Measurements from ENCODE around the gene MLLT3. TPM values are rescaled to one million over a fixed set of nuclear protein-coding genes. Genes with fewer than 3 reads are reported as not detected.

The MLLT3 gene
- total and polyA plus RNA-seq, 2 of the 8 experiments (the other 6 are each of a cell fraction or from before 2014, with no cell fraction given): 5.9 to 9.6 TPM

DNA sequence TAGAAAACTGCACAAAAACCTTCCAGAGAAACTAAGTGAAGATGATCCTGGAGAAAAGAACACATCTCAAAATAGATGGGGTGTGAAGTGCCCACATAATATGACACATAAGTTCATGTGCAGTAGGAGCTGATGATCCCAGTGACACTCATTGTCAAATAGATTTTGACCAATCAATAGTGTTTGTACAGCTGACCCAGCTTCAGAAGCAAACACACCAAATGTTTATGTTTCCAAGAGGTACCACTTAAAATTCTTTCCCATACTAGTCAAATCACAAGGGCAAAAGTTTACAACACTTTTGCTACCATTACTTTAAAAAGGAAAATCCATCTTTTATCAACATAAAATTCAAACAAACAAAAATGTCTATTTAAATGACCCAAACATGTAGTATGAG lies 175.0 kb downstream of the MLLT3 start:
- H3K23ac ChIP-seq (ENCODE audit: insufficient read length): no peak overlapping the region
- no peak overlapping the region for H3K18ac ChIP-seq (ENCODE audit: extremely low read depth, low read length)
- POLR2A ChIA-PET (ENCODE audit: partially characterized antibody): no interaction called here
- TF ChIP-seq JUND (IDR thresholded peaks at IDR 0.05; ENCODE audit: low read length): no peak
- no peak for TF ChIP-seq CHD7 (IDR thresholded peaks at IDR 0.05; ENCODE audit: insufficient replicate concordance, low read length)

More for the DNA sequence above, 175.0 kb downstream of the MLLT3 start:
- no peaks in the 10 kb centered on the region for H3K9me3 ChIP-seq (ENCODE audit: insufficient read depth in 2 of 2, low read depth in 1 of 2, low read length in 1 of 2)
- H3K79me2 ChIP-seq (ENCODE audit: control insufficient read depth in 1 of 2, insufficient read depth in 2 of 2, low read length in 2 of 2): no peaks in the 10 kb centered on the region
- H2BK120ac ChIP-seq (replicated peaks; ENCODE audit: low read depth, low read length): no peak overlapping the region
- H3K4ac ChIP-seq (replicated peaks; ENCODE audit: insufficient read length, low read depth, low read length): no peak overlapping the region
- H2BK15ac ChIP-seq (ENCODE audit: low read length): no peak overlapping the region
- H3K36me3 ChIP-seq (ENCODE audit: control insufficient read depth in 2 of 4, insufficient read depth in 4 of 4, low read length in 3 of 4): no peaks in the 10 kb centered on the region
- H3K14ac ChIP-seq (ENCODE audit: insufficient read length): no peak overlapping the region
- H3K23me2 ChIP-seq (ENCODE audit: low read depth, low read length): no peaks in the 10 kb centered on the region; the same call in 1 of the 2 replicates
- DNase-seq (ENCODE audit: low read depth in 1 of 2, low spot score in 2 of 2): no peak
- H2BK12ac ChIP-seq (ENCODE audit: low read depth, low read length): no peak overlapping the region
- no peak overlapping the region for H2AK5ac ChIP-seq (ENCODE audit: low read depth, low read length)
- FAIRE-seq: no peak
- no peak overlapping the region for H3K4me2 ChIP-seq (ENCODE audit: insufficient read depth in 1 of 2, low read depth in 2 of 2, low read length in 2 of 2)
- no peak overlapping the region for H4K8ac ChIP-seq (ENCODE audit: extremely low read depth, insufficient read depth, low read length)
- H3K27me3 ChIP-seq (replicated peaks in 1 of 4; ENCODE audit: control insufficient read depth in 3 of 4, extremely low read depth in 1 of 4, insufficient read depth in 3 of 4, low read length in 3 of 4): no peaks in the 10 kb centered on the region
- no peak overlapping the region for H4K91ac ChIP-seq (replicated peaks; ENCODE audit: insufficient read length, low read length)
- H4K20me1 ChIP-seq (replicated peaks in 1 of 2; ENCODE audit: control insufficient read depth in 1 of 2, insufficient read depth in 2 of 2, low read length in 2 of 2): no peaks in the 10 kb centered on the region
- H2AFZ ChIP-seq (ENCODE audit: low read length): no peak overlapping the region
- H3K56ac ChIP-seq (replicated peaks; ENCODE audit: insufficient read length, low read depth, low read length): no peak overlapping the region
- no peak overlapping the region for H4K5ac ChIP-seq (ENCODE audit: insufficient read length, low read depth, low read length)
- H2BK20ac ChIP-seq (ENCODE audit: low read length): no peak overlapping the region
- H3K79me1 ChIP-seq (ENCODE audit: low read depth, low read length): no peaks in the 10 kb centered on the region
- no peak overlapping the region for H2BK5ac ChIP-seq (ENCODE audit: low read depth, low read length)
- CTCF ChIA-PET (ENCODE audit: partially characterized antibody): interaction anchor here (1.2 kb wide), 1 partner anchor 178 kb away, joined by 3 read pairs; no protein-coding TSS in a partner anchor
- H3K4me1 ChIP-seq (replicated peaks in 1 of 4; ENCODE audit: control insufficient read depth in 3 of 4, insufficient read depth in 4 of 4, low read length in 3 of 4): no peaks in the 10 kb centered on the region
- no peak overlapping the region for H3K4me3 ChIP-seq (ENCODE audit: extremely low read depth in 1 of 4, insufficient read depth in 2 of 4, low read depth in 3 of 4, low read length in 4 of 4)
- H3K9ac ChIP-seq (replicated peaks in 1 of 4; ENCODE audit: extremely low read depth in 1 of 4, low read depth in 3 of 4, low read length in 3 of 4): no peak overlapping the region
- no peak overlapping the region for H3K27ac ChIP-seq (ENCODE audit: low read depth, low read length)

All from H1 (cell line).